Cardiac atrium fibroblast (primary cell): ENCODE measurements around the gene THEM4. TPM values are rescaled to one million over a fixed set of nuclear protein-coding genes. Genes with fewer than 3 reads are reported as not detected.

Source experiments
- total RNA-seq: library from RNA; depleted of rRNA; stranded (reverse); fragments of >200 nt; gene quantifications from 2 replicates; pipeline ENCODE4 v1.2.3, GENCODE V29; 2015

THEM4 gene
- 10.4 and 18.6 TPM in 2 replicates for total RNA-seq

GRCh38 chr1:151909167-151910149 is at the start of gene THEM4:
TSS of gene THEM4 (minus strand) at chr1:151909511. CDS start at chr1:151909458, 53 bp downstream.

GRCh38 chr1:151853411-151853943 is 55.8 kb downstream of the THEM4 start, which contains the start of gene THEM5:
TSS of gene THEM5 (minus strand) at chr1:151853712. CDS start at chr1:151853565, 147 bp downstream.

GRCh38 chr1:151839457-151840403 is 69.6 kb downstream of the THEM4 start, which contains the start of gene C2CD4D:
TSS of gene C2CD4D (minus strand) at chr1:151839820. CDS start at chr1:151838989, 831 bp downstream.

GRCh38 chr1:151831605-151832004 is 77.7 kb downstream of the THEM4 start, which contains the start of gene RORC:
TSS of gene RORC (minus strand) at chr1:151831802. CDS start at chr1:151831764, 38 bp downstream.

Other genes starting within 250 kb of the THEM4 start
- not detected in 2 replicates for gene CELF3, start 192.7 kb downstream of the THEM4 start, total RNA-seq
- gene RIIAD1, start 188.0 kb downstream of the THEM4 start, total RNA-seq, result not detected in 2 replicates
- gene MRPL9, start 146.0 kb downstream of the THEM4 start, total RNA-seq, result 39.0 and 56.5 TPM in 2 replicates
- gene TDRKH, start 119.0 kb downstream of the THEM4 start, total RNA-seq, result 0.65 and 1.8 TPM in 2 replicates
- not detected in 2 replicates for gene LINGO4, start 104.1 kb downstream of the THEM4 start, total RNA-seq
- gene RORC, start 77.7 kb downstream of the THEM4 start, total RNA-seq, result not detected in 2 replicates
- gene C2CD4D, start 69.7 kb downstream of the THEM4 start, total RNA-seq, result not detected in 2 replicates
- not detected in 2 replicates for gene THEM5, start 55.8 kb downstream of the THEM4 start, total RNA-seq
- gene S100A10, start 84.3 kb upstream of the THEM4 start, total RNA-seq, result 247 and 259 TPM in 2 replicates
- 391 and 483 TPM in 2 replicates for gene S100A11, start 127.5 kb upstream of the THEM4 start, total RNA-seq
- not detected in 2 replicates for gene TCHHL1, start 179.6 kb upstream of the THEM4 start, total RNA-seq
- gene TCHH, start 205.9 kb upstream of the THEM4 start, total RNA-seq, result not detected in 2 replicates
- not detected in 2 replicates for gene RPTN, start 249.7 kb upstream of the THEM4 start, total RNA-seq